Neural cell (in vitro differentiated cells): ENCODE measurements around the gene LETMD1. TPM values are rescaled to one million over a fixed set of nuclear protein-coding genes. Genes with fewer than 3 reads are reported as not detected.

Experiments used
- H2AFZ ChIP-seq: fragments of 200-600, 300-800 bp; sonication (generic), shearing (Covaris generic); 2 replicates; pipeline ENCODE4 v1.6.0; 2014; ENCODE audit warnings: low read depth, mild to moderate bottlenecking, antibody characterized with exemption, low read length, moderate library complexity
- H3F3A ChIP-seq: fragments of 200-600 bp; shearing (Covaris generic); 2 replicates; pipeline ENCODE4 v1.6.1; 2016; ENCODE audit warnings: mild to moderate bottlenecking, moderate library complexity, mixed read lengths, antibody characterized with exemption, low read length; ENCODE audit not compliant: insufficient read depth, poor library complexity, severe bottlenecking
- H3K27ac ChIP-seq: fragments of 200-600, 300-800 bp; sonication (generic), shearing (Covaris generic); 2 replicates; pipeline ENCODE4 v1.5.1; 2014; ENCODE audit warnings: mild to moderate bottlenecking, low read length, moderate library complexity
- H3K27me3 ChIP-seq: fragments of 300-800, 200-600 bp; sonication (generic), shearing (Covaris generic); 2 replicates; pipeline ENCODE4 v1.6.0; 2014; ENCODE audit warnings: mild to moderate bottlenecking, low read depth, low read length, moderate library complexity; ENCODE audit not compliant: insufficient read depth
- H3K36me3 ChIP-seq: fragments of 300-800, 200-600 bp; sonication (generic), shearing (Covaris generic); 2 replicates; pipeline ENCODE4 v1.5.1; 2014; ENCODE audit warnings: mild to moderate bottlenecking, antibody characterized with exemption, low read length, moderate library complexity; ENCODE audit not compliant: insufficient read depth
- H3K4me2 ChIP-seq: fragments of 300-800, 200-600 bp; sonication (generic), shearing (Covaris generic); 2 replicates; pipeline ENCODE4 v1.6.0; 2014; ENCODE audit warnings: mild to moderate bottlenecking, low read length
- H3K4me3 ChIP-seq: fragments of 300-800, 200-600 bp; sonication (generic), shearing (Covaris generic); 2 replicates; pipeline ENCODE4 v1.5.1; 2014; ENCODE audit warnings: mild to moderate bottlenecking, low read length, moderate library complexity
- H3K79me2 ChIP-seq: fragments of 200-600 bp; shearing (Covaris generic); replicated peaks from 2 replicates; pipeline ENCODE4 v1.6.0; 2014; ENCODE audit warnings: mild to moderate bottlenecking, low read length, moderate library complexity; ENCODE audit not compliant: insufficient read depth
- H3K9ac ChIP-seq: fragments of 300-800, 200-600 bp; sonication (generic), shearing (Covaris generic); 2 replicates; pipeline ENCODE4 v1.6.1; 2016; ENCODE audit warnings: mild to moderate bottlenecking, low read length, mixed read lengths
- H3K9me2 ChIP-seq: fragments of 200-600 bp; shearing (Covaris generic); 2 replicates; pipeline ENCODE4 v1.6.1; 2016; ENCODE audit warnings: mild to moderate bottlenecking, low read length, mixed read lengths; ENCODE audit not compliant: insufficient read depth
- H3K9me3 ChIP-seq: fragments of 200-600, 300-800 bp; sonication (generic), shearing (Covaris generic); 2 replicates; pipeline ENCODE4 v1.6.1; 2016; ENCODE audit warnings: mild to moderate bottlenecking, mixed run types, low read length, moderate library complexity, mixed read lengths
- H4K20me1 ChIP-seq: fragments of 200-600 bp; shearing (Covaris generic); 2 replicates; pipeline ENCODE4 v1.6.1; 2016; ENCODE audit warnings: mild to moderate bottlenecking, mixed run types; ENCODE audit not compliant: insufficient read depth
- CTCF ChIP-seq: fragments of 450-650 bp; IDR thresholded peaks from 2 replicates; pipeline ENCODE4 v1.5.1; 2014; ENCODE audit warnings: antibody characterized with exemption, mild to moderate bottlenecking, moderate library complexity; ENCODE audit not compliant: poor library complexity, severe bottlenecking
- EP300 ChIP-seq: fragments of 450-650 bp; conservative IDR thresholded peaks from 2 replicates; pipeline ENCODE4 v1.6.1; 2014; ENCODE audit warnings: antibody characterized with exemption, mild to moderate bottlenecking, moderate library complexity; ENCODE audit not compliant: poor library complexity, severe bottlenecking
- EZH2 ChIP-seq: fragments of 200-600, 300-800 bp; shearing (Covaris generic), sonication (generic); IDR thresholded peaks from 2 replicates; pipeline ENCODE4 v1.6.1; 2014; ENCODE audit warnings: antibody characterized with exemption, low read length, borderline replicate concordance, mild to moderate bottlenecking; ENCODE audit not compliant: insufficient read depth, poor library complexity, severe bottlenecking
- MXI1 ChIP-seq: fragments of 450-650 bp; conservative IDR thresholded peaks from 2 replicates; pipeline ENCODE4 v1.6.1; 2014; ENCODE audit warnings: antibody characterized with exemption, mild to moderate bottlenecking; ENCODE audit not compliant: poor library complexity, severe bottlenecking
- POLR2AphosphoS5 ChIP-seq: IDR thresholded peaks from 2 replicates; pipeline ENCODE4 v1.6.1; 2012
- RAD21 ChIP-seq: fragments of 450-650 bp; conservative IDR thresholded peaks from 2 replicates; pipeline ENCODE4 v1.6.1; 2014; ENCODE audit warnings: antibody characterized with exemption, mild to moderate bottlenecking, moderate library complexity
- REST ChIP-seq: IDR thresholded peaks from 2 replicates; pipeline ENCODE4 v1.6.1; 2012; ENCODE audit warnings: borderline replicate concordance
- SMC3 ChIP-seq: fragments of 450-650 bp; conservative IDR thresholded peaks from 2 replicates; pipeline ENCODE4 v1.6.1; 2014; ENCODE audit warnings: antibody characterized with exemption, mild to moderate bottlenecking, moderate library complexity; ENCODE audit not compliant: poor library complexity
- TAF1 ChIP-seq: IDR thresholded peaks from 2 replicates; pipeline ENCODE4 v1.6.1; 2012; ENCODE audit warnings: low read depth
- polyA plus RNA-seq: library from polyadenylated mRNA; depleted of rRNA; stranded (reverse); fragments of >200 nt; gene quantifications from 2 replicates; pipeline ENCODE4 v1.2.3, GENCODE V29; 2014

LETMD1 gene
- polyA plus RNA-seq, 1 donor from 2014 or later, result 101 TPM

- Histone ChIP-seq H3K9me3 (no peaks in the 10 kb centered on the region), H3K79me2 (peaks cover 17% of the 10 kb centered on the region), H4K20me1 (peaks cover 11% of the 10 kb centered on the region), H3K27ac (no peak overlapping the region), H3K4me2 (no peak overlapping the region), H2AFZ (no peak overlapping the region), H3K9ac (no peak overlapping the region), H3K36me3 (no peaks in the 10 kb centered on the region), H3K9me2 (no peaks in the 10 kb centered on the region), H3F3A (no peaks in the 10 kb centered on the region), H3K4me3 (no peak overlapping the region), H3K27me3 (no peaks in the 10 kb centered on the region)
- TF ChIP-seq EZH2 (no peak), CTCF (no peak), TAF1 (no peak), MXI1 (no peak), REST (no peak), RAD21 (no peak), POLR2AphosphoS5 (no peak), SMC3 (no peak), EP300 (no peak)
Observed at GRCh38 chr12:51085757-51086156, 37.6 kb downstream of the LETMD1 start.

GRCh38 chr12:51086933-51087332, 38.8 kb downstream of the LETMD1 start:
- Histone ChIP-seq H3K9me3 (no peaks in the 10 kb centered on the region), H3F3A (no peaks in the 10 kb centered on the region), H3K9me2 (no peaks in the 10 kb centered on the region), H3K4me2 (no peak overlapping the region), H3K27ac (no peak overlapping the region), H4K20me1 (peaks cover 4% of the 10 kb centered on the region), H2AFZ (no peak overlapping the region), H3K9ac (no peak overlapping the region), H3K27me3 (no peaks in the 10 kb centered on the region), H3K79me2 (peaks cover 6% of the 10 kb centered on the region), H3K4me3 (no peak overlapping the region), H3K36me3 (no peaks in the 10 kb centered on the region)
- no peak for TF ChIP-seq CTCF
